NCI-H446 (cell line): ENCODE results near the gene HOXB5.

Experiments
- DNase-seq, 2 experiments: peaks; one replicate each; lab custom pipeline; 2025; lab: John Stamatoyannopoulos, UW

HOXB5 gene

DNA sequence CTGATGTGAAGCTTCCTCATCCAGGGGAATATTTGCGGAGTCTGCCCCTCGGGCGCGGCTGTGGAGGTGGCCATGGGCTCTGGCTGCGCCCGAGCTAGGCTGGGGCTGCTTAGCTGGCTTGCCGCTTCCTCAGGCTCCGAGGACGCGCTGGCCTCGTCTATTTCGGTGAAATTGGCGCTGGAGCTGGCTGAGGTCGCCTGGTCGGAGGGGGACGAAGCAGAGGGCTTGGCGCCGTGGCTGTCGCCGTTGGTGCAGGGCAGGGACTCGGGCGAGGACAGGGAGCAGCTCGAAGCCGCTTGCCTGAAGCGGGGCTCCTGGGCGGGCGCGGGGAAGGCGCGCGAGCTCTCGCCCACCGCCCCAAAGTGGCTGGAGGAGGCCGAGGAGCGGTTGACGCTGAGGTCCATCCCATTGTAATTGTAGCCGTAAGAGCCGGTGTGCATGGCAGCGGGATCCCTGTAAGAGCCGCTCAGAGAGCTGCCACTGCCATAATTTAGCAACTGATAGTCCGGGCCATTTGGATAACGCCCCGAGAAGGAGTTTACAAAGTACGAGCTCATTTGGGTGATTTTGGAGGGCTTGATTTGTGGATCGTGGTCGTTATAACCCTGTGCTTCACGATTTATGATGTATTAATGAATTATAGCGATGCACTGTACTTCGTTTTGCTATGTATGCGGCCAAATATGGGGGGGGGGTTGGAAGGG is at the start of gene HOXB5:
Gene HOXB5 (minus strand): TSS at position 654 of the 704 bp plus-strand sequence. CDS start 97 bp downstream, at position 557.
- DNase-seq: no peak

DNA sequence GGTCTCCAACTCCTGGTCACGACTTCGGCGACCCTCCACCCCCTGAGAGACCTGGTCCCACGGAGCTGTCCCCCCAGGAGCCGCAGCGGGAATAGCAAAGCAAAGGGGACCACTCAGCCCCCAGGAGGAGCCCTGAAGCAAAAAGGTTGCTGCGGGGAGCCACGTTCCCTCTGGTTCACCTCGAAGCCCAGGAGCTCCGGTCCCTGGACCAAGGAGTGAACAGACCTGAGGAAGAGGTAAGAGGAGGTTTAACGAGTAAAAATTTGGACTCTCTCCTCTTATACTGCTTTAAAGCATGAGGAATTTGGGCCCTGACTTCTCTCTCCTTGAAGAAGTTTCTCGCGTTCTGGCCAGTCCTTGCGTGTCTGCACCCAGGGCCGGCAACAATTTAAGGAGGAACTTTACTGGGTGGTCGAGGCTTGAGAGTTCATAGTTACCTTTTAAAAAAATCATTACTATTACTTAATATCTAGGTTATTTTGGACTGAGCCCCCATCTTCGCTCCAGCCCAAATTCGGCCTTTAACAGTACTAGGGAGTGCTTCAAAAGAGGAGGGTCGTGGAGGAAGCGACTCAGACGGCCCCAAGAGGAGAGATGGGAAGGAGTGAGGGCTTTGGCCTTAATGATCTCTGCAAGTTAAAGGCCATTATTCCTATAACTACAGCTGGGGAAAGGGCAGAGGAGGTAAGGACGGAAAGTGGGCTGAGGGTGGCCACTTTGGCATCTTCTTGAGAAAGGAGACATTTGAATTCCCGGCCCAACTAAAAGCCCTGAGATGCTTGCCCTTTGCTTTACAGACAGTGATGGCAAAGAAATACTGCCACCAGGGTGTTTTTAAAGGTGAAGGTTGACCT is 49.5 kb upstream of the HOXB5 start:
- DNase-seq: no peak

DNA sequence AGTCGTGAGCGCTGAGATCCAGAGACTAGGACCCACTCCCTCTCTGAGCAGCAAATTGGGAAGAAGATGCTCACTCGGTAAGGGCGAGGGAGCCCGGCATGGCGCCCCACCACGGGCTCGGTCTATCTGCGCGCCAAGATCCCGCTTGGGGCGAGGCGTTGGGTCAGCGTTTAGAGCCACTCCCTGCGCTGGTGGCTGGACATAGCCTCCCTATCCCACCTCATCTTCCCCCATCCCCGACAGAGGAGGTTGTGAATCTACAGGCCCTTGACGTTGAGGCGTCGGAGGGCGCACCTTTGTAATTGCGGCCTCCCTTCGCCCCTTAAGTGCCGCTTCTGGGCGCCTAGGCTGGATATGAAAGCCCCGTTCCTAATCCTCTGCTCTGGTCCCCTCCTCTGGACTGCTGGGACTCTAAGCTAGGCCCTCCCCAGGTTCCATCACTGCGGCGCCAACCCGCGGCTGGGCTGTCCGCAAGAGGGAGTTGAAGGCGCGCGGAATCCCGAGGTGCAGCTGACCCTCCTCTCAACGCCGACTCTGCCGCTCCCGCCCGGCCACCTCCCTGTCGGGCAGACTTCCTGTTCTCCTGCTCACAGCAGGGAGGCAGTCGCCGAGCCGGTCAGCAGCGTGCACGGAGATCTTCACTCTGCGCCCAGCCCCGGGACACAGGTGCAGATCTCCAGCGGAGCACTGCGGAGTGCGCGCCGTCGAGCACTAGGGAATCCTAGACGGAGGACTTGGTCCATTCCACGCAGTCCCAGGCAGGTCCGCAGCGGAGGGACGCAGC is 48.7 kb upstream of the HOXB5 start:
- DNase-seq: no peak

DNA sequence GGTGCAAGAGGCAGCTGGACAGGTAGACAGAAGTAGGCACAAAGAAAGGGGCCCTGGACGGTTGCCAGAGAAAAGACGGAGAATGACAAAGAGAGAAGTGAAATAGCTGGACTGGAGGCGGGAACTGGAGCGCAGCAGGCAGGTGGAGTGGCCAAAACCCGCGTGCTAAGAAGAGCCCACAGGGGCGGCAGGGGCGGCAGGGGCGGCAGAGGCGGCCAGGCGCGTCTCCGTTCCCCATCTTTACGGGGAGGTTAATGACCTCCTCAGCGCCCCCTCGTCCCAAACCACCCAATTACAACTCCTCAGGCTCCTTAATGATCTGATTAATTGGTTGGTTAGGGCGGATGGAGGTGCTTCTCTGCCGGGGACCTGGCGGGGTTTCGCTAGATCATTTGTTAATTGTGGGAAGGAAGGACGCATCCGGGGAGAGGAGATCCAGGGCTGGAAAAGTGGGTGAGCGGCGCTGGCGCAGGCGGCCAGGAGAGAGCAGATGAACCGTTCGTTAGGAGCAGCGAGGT is 48.0 kb upstream of the HOXB5 start:
- no peak for DNase-seq

DNA sequence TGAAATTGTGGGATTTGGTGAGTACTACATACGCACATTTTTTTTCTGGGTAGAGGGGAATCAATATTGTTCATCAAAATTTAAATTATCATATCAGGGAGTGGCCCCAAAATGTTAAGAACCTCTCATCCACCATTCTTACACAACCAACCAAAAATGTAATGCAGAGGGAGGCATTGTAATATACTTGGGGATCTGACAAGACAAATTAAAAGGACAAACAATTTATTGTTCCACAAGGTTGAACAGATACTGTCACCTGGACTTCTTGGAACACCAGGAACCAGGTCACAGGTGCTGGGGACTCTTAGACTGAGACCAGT is 47.2 kb upstream of the HOXB5 start:
- no peak for DNase-seq

DNA sequence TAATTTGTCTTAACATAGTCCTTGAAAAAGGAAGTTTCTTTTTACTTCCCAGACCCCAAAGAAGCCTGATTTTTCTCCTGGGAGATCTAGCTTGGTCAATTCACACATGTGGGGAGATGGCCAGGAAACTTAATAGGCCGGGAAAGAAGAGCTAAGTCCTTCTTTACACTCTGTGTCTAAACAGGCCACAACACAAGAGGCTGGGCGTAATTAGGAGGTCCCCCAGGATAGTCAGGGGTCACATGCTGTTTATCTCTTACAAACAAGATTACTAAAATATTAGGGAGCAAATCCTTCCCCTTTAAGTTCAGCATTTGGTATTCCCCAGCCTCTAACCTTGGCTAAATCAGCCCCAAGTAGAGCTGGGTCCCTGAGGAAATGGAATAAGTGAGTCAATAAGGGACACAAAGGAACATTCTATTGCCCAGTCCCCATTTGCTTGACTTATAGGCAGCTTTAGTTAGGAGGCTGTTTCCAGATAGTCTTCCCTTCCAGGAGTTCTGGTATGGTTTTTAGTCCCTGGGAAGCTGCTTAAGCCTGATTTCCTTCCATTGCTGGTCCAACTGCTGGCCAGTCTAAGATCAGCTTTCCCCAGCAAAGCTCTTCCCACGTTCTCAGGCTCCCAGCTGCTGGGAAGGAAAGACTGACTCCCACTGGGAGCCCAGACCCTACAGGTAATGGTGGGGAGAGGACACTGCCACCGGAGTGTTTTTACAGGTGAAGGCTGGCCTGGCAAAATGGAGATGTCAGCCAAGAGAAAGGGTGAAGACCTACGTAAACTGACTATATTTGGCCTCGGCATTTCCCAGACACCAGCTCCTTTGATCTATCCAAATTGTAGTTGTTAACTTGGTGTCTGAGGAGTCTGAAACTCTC is 46.6 kb upstream of the HOXB5 start:
- DNase-seq: no peak

DNA sequence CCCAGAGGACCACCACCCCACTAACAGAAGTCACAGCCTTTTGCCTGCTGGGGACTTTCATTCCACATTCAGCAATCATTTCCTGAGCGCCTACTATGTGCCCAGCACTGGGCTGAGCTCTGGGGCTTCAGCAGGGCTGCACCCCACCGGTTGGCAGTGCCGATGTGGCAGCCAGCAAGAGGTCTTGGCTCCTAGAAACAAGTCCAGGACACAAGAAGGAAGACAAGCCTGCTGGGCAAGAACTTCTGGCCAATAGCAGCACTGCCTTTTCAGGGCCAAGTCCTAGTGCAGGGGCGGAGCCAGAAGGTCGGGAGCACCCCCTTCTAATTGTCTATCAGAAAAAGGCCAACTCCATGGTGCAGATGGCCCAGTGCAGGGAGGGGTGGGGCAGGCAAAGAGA is 45.6 kb upstream of the HOXB5 start:
- no peak for DNase-seq

DNA sequence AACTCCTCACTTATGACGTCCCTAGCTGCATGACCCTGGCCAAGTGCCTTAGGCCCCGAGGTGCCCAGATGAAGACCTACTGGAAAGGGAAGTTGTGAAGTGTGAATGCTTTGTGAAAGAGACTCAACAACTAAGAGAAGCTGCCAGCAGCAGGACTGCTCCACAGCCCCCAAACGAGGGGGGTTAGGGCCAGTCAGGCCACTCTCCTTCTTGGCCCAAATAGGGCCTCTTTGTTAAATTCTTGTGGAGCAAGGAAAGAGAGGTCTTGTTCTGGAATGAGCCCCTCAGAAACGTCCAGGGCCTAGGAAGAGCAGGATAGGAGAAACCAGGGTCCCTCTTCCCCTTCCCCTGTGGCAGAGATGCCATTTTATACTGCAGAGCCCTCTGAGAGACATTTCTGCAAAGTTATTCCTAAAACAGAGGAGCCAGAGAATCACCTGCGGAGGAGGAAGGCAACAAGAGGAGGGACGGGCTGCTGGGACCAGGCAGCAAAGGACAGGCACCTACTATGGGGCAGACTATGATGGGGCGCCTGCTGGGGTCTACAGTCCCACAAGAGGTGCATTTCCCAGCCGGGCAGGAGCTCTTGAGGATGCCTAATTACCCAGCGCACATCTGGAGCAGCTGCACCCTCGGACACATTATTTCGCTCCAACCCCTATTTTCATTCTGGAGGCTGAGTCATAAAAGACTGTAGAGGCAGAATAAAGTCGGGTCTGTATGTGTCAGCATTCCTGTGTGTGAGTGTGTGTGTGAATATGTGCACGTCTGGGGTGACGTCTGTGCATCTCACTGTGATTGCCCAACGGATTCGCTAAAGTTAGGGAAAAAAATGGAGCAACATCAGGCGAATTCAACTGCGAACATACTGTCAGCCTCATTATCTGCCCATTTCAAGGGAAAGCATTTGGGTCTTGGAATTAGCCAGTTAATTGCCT is 44.0 kb upstream of the HOXB5 start:
- no peak for DNase-seq

DNA sequence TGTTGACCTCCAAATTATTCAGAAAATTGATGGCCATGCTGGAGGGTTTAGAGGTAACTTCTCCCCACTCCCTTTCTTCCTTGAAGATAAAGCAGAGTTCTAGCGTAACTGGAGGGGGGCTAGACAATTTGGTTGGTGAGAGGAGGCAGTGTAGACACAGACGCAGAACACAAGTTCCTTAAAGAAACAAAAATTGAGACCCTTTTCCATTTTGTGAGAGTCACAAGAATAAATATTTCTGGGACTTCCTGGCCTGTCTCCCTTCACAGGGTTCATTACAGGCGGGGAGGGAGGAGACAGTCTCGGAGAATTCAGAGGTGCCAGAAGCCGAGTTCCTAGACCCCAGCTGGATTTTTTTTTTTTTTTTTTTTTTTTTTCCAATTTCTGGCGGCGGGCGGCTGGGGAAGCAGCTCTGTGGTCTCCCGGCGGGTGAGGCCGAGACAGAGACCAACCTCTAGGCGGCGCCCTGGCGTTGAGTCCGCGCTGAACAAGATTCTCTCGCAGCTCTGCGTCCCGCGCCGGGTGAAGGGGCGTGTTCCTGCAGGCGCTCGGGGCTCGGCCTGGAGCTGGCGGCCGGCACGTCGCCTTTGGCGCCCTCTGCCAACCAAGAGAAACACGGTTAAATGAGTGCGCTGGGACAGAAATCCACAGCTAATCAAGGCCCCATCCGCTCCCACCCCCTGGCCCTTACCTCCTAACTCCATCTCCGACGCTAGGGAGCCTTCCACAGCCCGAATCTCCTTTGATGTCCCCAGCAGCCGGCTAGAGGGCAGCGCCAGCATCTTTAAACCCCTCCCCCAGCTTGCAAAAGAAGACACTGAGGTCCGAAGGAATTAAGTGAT is 42.8 kb upstream of the HOXB5 start:
- DNase-seq: peak; percentile 23 to 62

DNA sequence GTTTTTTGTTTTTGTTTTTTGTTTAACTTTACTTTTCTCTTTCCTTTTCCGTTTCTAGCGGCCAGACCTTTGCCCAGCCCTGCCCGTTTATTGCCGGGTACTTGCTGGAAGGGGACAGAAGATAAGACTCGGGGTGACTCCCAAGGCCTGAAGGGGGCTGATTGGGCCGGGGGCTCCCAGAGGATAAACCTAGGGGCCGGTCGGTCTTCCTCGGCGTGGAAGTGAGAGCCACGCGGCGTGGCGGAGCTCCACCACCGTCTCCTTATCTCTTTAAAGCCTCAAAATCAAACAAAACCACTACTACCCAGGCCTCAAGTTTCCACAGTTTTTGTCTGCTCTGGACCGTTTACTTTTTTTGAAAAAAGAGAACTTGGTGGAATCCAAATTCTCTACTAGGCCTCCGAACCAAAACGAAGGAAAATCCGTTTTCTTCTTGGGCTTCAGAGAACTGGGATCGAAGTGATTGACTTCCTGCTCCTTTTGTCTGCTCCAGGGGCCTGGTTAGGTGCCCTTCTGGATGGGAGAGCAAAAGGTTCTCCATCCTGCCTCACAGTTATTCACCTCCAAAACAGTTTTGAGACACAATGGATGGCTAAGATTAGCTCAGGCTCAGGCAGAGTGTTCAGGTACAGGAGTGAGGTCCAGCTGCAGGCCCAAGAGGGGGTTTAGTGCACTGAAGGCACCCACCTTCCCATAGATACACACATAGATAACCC is 41.1 kb upstream of the HOXB5 start:
- DNase-seq: no peak

DNA sequence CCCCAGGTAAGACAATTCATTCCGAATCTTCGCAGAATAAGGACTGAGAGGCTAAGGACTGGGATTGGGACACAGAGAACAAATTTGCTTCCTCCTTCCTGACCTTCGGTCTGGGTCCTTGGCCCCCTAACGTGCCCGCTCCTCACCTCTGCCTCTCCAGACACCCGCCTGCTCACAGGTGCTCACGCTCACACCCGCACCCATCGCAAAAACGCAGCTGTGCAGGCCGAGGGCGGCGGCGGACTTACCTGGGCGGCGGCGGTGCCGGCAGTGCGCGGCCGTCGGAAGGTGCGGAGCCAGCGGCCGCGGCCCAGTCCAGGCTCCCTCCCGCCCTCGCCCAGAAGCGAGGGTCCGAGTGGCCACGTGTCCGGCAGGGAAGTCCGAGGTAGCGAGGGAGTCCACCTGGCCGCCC is 39.7 kb upstream of the HOXB5 start:
- DNase-seq: no peak

DNA sequence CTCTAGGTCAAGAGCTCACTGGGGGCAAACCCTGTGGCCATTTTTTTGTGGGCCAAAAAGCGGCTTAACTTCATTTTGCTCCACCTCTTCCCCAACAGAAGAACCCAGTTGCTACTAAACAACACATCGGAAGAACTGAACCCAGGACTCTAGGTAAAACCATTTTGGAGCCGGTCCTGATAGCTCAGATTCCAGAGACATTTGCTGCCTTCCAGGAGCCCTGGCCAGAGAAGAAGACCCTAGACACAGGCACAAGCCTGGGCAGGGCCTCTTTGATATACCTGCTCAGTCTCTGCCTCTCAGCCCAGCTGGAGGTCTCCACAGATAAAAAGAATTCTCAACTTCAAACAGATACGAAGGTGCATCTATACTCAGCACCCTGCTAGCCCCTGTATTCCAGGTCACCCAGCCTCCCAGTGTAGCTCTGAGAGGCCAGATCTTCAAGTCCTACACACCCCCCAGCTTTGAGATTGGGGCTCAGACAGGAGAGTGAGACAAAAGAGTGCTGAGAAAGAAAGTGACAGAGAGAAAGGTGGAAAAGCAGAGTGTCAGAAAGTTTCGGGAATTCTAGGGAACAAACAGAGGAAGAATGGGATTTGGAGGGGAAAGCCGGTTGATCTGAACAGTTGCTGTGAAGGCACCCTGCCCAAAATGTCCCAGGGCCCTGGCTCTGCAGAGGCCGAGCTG is 39.1 kb upstream of the HOXB5 start:
- DNase-seq: no peak

DNA sequence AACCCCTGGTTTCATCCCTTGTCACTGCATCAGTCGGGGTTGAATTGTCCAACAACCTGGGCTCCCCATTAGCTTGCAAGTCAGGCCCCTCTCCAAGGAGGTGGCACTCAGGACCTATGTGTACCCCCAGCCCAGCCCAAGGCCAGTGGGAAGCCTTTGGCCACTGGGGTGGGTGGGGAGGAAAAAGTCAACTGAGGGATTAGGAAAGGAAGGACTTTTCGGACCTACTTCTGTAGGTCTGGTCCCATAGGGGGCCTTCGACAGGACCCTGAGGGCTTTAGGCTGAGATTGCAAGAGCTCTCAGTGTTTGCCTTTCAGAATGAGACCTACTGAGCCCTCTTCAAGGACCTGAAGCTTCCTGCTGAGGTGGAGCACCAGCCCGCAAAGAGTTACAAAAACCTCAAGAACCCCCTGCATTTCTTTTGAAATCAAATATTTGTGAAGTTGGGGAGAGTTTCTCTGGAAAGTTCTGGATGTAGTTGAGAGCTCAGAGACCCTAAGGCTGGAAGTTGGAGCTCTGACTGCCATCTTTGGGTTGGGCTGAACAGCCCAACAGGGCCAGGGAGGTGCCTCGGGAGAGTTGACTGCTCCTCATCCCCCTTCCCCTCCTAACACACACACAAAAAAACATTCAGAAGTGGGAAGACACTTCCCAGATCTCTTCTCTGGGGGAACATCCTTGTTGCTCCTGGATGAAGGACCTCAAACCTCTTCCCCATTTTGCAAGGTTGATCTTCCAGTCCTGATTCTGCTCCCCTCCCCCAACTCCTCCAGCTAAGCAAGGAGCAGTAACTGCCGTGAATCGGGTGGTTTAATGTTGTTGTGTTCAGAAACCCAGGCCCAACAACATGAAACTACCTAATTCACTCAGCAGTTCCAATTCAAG is 38.4 kb upstream of the HOXB5 start:
- DNase-seq: no peak

DNA sequence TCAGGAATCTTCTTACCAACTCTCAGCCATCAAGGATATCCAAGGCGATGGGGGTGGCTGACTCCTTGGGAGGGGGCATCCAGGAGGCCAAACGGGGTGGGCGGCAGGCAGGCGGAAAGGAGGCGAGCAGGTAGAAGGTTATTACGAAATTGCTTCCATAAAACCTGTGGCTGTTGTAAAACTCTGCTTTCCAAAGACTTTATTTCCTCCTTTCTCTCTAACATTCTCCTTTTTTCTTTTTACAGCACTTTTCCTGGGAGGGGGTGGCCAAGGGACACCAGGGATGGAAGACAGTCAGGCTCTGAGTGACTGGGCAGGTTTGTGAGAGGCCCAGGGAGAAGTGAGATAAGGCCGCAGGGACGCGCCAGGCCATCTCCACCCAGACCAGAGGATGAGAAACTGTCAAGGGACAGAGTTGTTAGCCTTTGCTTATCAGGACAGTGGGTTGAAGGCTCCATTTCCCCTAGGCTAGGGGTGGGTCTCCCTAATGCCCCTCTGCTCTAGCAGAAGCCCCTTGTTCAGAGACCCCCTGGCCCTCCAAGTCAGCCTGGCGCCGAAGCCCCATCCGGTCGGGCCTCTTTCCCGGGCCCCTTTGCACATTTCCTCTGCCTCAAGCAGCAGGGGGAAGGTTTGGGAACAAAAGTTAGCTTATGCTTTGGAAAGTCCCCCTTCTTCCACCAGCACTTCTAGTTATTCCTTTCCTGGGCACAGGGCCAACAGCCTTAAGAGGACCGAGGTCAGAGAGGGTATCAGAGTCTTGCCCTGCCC is 37.5 kb upstream of the HOXB5 start:
- no peak for DNase-seq

DNA sequence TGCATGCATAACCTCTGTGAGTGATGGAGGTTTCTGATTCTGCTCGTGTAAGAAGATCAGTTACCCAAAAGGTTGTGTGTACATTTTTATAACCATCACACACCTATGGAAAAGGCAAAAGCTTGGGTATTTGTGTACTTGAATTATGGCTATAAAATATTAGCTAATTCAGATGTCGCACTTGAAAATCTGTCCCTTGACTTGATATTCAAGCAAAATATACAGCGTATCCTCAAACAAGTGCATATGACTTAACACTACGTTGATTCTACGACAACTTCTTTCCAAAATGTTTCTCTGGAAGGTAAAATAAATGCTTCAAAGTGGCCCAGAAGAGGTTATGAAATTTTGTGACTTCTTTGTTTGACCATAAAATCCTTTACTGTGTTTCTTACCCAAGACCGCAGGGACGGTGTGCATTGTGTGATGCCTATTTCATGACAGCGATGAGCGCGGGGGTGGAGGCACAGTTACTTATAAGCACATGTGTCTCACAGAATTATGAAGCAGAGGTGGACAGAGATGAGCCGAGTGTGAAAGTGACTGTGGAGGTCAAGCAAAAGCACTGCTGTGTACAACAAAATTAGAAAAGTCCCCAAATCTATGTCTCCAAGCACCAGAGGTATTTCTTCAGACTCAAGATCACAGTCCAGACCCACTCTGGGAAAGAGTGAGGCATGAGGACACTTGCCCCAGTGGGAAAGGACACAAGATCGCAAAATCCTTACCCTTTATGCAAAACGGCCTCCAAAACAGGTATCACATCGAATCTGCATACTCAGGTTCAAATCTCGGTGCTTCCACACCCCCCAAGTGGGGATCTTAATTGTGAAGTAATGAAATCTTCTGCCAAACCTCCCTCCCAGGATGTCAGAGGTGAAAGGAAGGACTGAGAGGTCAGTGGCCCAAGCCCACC is 36.7 kb upstream of the HOXB5 start:
- DNase-seq: no peak
